Testis (tissue), 3 donors: ENCODE data around the gene SEMA6D. TPM values are rescaled to one million over a fixed set of nuclear protein-coding genes. Genes with fewer than 3 reads are reported as not detected.

ENCODE experiments used
- DNase-seq: peaks from one replicate; pipeline ENCODE4 v3.0.0-alpha.2; 2019
- H3K27ac ChIP-seq, 2 donors: fragments of 200-600 bp; sonication (generic); one replicate each; pipeline ENCODE4 v1.5.1; 2019
- H3K27me3 ChIP-seq: fragments of 200-600 bp; sonication (generic); one replicate; pipeline ENCODE4 v1.5.1; 2019
- H3K36me3 ChIP-seq: fragments of 200-600 bp; sonication (generic); one replicate; pipeline ENCODE4 v1.5.1; 2017; ENCODE audit warnings: low read depth; ENCODE audit errors: missing control alignments
- H3K4me1 ChIP-seq: fragments of 200-600 bp; sonication (generic); one replicate; pipeline ENCODE4 v1.5.1; 2019
- H3K4me3 ChIP-seq, 2 donors: fragments of 200-600 bp; sonication (generic); one replicate each; pipeline ENCODE4 v1.5.1; 2017 to 2019
- H3K9me3 ChIP-seq: fragments of 200-600 bp; sonication (generic); one replicate; pipeline ENCODE4 v1.5.1; 2017
- POLR2A ChIP-seq: fragments of 450-650 bp; IDR thresholded peaks from one replicate; pipeline ENCODE4 v1.6.1; 2017; ENCODE audit warnings: antibody characterized with exemption, mild to moderate bottlenecking, moderate library complexity
- WGBS, 2 donors: methylation state at CpG; one replicate each; pipeline ENCODE4 v1.1.5; 2018; 5-methylcytosine and 5-hydroxymethylcytosine counted together
- intact Hi-C: fragments of 100-400 bp; cut with DNase I; formaldehyde crosslinking; loops from one replicate; pipeline ENCODE4 v1.15.1; 2023; ENCODE audit warnings: low total_unique reads
- polyA plus RNA-seq: library from polyadenylated mRNA; stranded (reverse); fragments of 350-450 nt; fragmentation: Illumina TruSeq; extraction: RNeasy Lipid Tissue Mini Kit (QIAGEN cat#74804); gene quantifications from one replicate; pipeline ENCODE4 v1.2.3, GENCODE V29; 2014; ENCODE audit warnings: low read depth, low replicate concordance; ENCODE audit not compliant: insufficient read depth
- total RNA-seq, 2 donors: library from RNA; depleted of rRNA; stranded (reverse); fragments of >200 nt; gene quantifications; one replicate each; pipeline ENCODE4 v1.2.3, GENCODE V29; 2016
- TF ChIP-seq, protein P1 (sequence below), 3 experiments: fragments of 450-650 bp in 2 of 3; fragments of 200-600 bp in 1 of 3; sonication (generic) in 1 of 3; IDR thresholded peaks; one replicate each; pipeline ENCODE4 v1.5.1; 2016 to 2019; ENCODE audit warnings: antibody characterized with exemption in 3 of 3, mild to moderate bottlenecking in 2 of 3, moderate library complexity in 1 of 3

Gene SEMA6D
- total and polyA plus RNA-seq, 3 donors from 2014 or later = 4.0 to 5.6 (median 4.3) TPM

DNA sequence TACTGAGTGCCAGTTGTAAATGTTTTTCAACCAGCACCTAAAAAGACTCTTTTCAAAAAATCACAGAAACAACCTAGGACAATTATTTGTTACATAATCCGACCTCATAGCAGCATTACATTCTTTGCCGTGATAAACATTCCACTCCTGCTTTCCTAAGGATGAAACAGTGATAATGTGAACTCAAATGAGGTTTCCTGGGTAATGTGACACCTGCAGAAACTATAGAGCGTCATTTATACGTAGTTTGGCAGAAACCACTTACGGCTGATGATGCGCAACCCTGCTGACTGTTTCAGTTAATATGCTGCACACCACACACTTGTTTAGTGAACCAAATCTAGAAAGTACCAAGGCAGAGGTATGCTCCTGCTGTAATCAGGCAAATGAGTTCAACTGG lies 55.8 kb downstream of the SEMA6D start:
- Histone ChIP-seq H3K9me3 (no peaks in the 10 kb centered on the region), H3K4me1 (no peaks in the 10 kb centered on the region), H3K27me3 (no peaks in the 10 kb centered on the region), H3K27ac (no peak overlapping the region), H3K36me3 (no peaks in the 10 kb centered on the region), H3K4me3 (no peak overlapping the region)
- DNase-seq = no peak
- TF ChIP-seq, protein P1, sequence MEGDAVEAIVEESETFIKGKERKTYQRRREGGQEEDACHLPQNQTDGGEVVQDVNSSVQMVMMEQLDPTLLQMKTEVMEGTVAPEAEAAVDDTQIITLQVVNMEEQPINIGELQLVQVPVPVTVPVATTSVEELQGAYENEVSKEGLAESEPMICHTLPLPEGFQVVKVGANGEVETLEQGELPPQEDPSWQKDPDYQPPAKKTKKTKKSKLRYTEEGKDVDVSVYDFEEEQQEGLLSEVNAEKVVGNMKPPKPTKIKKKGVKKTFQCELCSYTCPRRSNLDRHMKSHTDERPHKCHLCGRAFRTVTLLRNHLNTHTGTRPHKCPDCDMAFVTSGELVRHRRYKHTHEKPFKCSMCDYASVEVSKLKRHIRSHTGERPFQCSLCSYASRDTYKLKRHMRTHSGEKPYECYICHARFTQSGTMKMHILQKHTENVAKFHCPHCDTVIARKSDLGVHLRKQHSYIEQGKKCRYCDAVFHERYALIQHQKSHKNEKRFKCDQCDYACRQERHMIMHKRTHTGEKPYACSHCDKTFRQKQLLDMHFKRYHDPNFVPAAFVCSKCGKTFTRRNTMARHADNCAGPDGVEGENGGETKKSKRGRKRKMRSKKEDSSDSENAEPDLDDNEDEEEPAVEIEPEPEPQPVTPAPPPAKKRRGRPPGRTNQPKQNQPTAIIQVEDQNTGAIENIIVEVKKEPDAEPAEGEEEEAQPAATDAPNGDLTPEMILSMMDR (IDR thresholded peaks at IDR 0.05) = no peak
- TF ChIP-seq POLR2A = no peak
- intact Hi-C loops = no loop called here
- WGBS, 2 donors = 84 to 88% methylated on average over 6 of the region's 6 CpGs

DNA sequence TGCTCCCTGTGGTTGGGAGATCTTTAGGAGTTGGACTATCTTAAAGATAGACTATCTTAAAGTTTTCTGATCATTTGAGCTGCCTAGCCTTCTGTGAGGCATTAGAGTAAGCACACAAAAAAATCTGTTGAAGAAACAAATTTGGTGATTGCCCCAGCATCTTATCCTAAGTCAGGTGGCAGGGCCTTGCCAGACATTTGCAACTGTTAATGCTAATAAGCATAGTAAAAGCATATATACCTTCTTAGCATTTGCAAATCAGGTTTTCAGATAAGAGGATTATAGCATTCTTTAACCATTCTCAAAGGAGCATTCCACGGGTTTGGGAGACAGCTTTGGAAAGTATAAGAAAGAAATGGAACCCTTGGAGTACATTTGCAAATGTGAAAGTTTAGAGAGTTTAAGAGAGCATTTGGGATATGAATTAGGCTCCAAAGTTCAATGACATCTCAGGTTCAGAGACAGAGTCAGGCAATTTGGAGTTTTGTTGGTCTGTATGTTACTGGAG lies 61.0 kb downstream of the SEMA6D start:
- Histone ChIP-seq H3K4me1 (no peaks in the 10 kb centered on the region), H3K27me3 (no peaks in the 10 kb centered on the region), H3K4me3 (no peak overlapping the region), H3K36me3 (no peaks in the 10 kb centered on the region), H3K9me3 (no peaks in the 10 kb centered on the region), H3K27ac (no peak overlapping the region)
- 0 to 50% methylated on average over 1 of the region's 1 CpG for WGBS, 2 donors
- DNase-seq = no peak
- TF ChIP-seq, protein P1 (IDR thresholded peaks at IDR 0.05) = no peak
- intact Hi-C loops = no loop called here

DNA sequence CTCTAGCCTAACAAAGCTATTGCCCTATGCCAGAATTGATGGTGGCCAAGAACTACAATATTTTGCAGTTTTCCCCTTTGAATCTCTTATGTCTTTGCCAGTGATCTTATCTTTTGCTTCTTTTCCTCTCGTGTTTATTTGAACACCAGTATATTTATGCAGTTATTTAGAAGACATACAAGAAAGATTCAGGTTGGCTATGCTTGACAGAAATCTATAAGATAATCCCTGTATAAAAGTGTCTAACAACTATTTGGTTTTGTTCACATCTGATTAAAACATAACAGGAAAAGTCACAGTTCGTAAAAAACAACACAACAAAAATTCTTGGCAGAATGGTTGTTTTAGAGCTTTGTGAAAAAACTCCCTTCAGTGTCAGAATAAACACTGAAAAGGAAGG lies 63.7 kb downstream of the SEMA6D start:
- Histone ChIP-seq H3K4me1 (no peaks in the 10 kb centered on the region), H3K27ac (no peak overlapping the region), H3K9me3 (no peaks in the 10 kb centered on the region), H3K27me3 (no peaks in the 10 kb centered on the region), H3K36me3 (no peaks in the 10 kb centered on the region), H3K4me3 (no peak overlapping the region)
- no peak for TF ChIP-seq POLR2A
- TF ChIP-seq, protein P1 (IDR thresholded peaks at IDR 0.05) = no peak
- 36 to 52% methylated on average over 2 of the region's 2 CpGs for WGBS, 2 donors
- no peak for DNase-seq
- intact Hi-C loops = no loop called here

DNA sequence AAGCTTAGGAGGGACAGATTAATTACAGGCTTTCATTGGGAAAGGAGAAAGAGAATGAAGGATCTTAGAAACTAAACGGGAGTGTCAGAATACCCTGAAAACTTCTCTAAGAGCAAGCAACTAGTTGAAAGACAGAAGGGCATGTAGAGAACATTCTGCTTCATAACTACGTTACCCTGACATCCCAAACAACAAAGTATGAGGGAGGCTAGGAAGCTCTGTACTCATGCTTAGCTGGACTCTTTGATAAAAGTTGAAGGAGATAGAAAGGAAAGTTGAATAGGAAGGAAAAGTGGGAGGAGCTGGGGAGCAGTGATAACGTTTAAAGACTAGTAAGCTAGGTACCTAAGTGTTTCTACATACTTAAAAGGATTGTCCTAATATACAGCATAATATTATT lies 64.2 kb downstream of the SEMA6D start:
- Histone ChIP-seq H3K27me3 (no peaks in the 10 kb centered on the region), H3K36me3 (no peaks in the 10 kb centered on the region), H3K4me1 (no peaks in the 10 kb centered on the region), H3K27ac (no peak overlapping the region), H3K4me3 (no peak overlapping the region), H3K9me3 (no peaks in the 10 kb centered on the region)
- TF ChIP-seq, protein P1 (IDR thresholded peaks at IDR 0.05) = no peak
- no peak for TF ChIP-seq POLR2A
- no peak for DNase-seq
- WGBS, 2 donors = 20 to 48% methylated on average over 3 of the region's 3 CpGs
- intact Hi-C loops = no loop called here

DNA sequence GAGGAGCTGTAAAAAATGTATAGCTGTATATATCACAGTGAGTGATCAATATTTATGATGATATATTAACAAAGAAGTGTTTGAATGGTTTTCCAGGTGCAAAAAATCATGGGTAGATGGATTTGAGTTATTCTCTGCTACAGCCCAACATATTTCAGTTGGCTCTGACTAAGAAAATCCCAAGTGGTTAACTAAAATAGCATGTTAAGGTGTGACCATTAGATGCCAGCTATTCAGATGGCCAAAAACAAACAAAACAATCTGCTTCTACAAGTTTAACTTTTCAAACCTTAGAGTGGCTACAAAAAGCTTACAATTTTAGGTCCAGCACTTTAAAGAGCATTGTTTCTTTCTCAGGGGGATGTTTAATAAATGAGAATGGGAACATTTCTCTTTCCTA lies 67.5 kb downstream of the SEMA6D start:
- DNase-seq = no peak
- TF ChIP-seq POLR2A = no peak
- TF ChIP-seq, protein P1 (IDR thresholded peaks at IDR 0.05) = no peak
- no peaks in the 10 kb centered on the region for H3K27me3 ChIP-seq
- no peak overlapping the region for H3K27ac ChIP-seq
- no peaks in the 10 kb centered on the region for H3K4me1 ChIP-seq
- H3K9me3 ChIP-seq = no peaks in the 10 kb centered on the region
- no peak overlapping the region for H3K4me3 ChIP-seq
- H3K36me3 ChIP-seq = no peaks in the 10 kb centered on the region
- intact Hi-C loops = no loop called here
